RWPE2 (cell line): ENCODE measurements around the gene RPS6KA4.

Experiments used
- ATAC-seq: fragments of 200-7000 bp; cut with Tn5 transposase; 3 replicates; pipeline ENCODE4 v1.9.1; 2021; ENCODE audit warnings: low read depth
- DNase-seq: peaks from one replicate; pipeline ENCODE4 v3.0.0-alpha.2; 2020; ENCODE audit warnings: low spot score
- H3K27ac ChIP-seq: fragments of 450-650 bp; 2 replicates; pipeline ENCODE4 v1.5.1; 2017; ENCODE audit warnings: mild to moderate bottlenecking; ENCODE audit not compliant: poor library complexity, severe bottlenecking
- H3K27me3 ChIP-seq: fragments of 250-450 bp; sonication (Bioruptor Pico); 2 replicates; pipeline ENCODE4 v1.5.1; 2021; ENCODE audit warnings: mild to moderate bottlenecking, moderate library complexity; ENCODE audit not compliant: insufficient read depth, poor library complexity, severe bottlenecking
- H3K36me3 ChIP-seq: fragments of 250-450 bp; sonication (Bioruptor Pico); 2 replicates; pipeline ENCODE4 v1.5.1; 2020; ENCODE audit warnings: low read depth, mild to moderate bottlenecking, moderate library complexity
- H3K4me1 ChIP-seq: fragments of 250-450 bp; sonication (Bioruptor Pico); 2 replicates; pipeline ENCODE4 v1.5.1; 2021; ENCODE audit warnings: mild to moderate bottlenecking, moderate library complexity; ENCODE audit not compliant: insufficient read depth, poor library complexity, severe bottlenecking
- H3K4me3 ChIP-seq: fragments of 250-450 bp; sonication (Bioruptor Pico); 2 replicates; pipeline ENCODE4 v1.5.1; 2021; ENCODE audit warnings: mild to moderate bottlenecking, moderate library complexity; ENCODE audit not compliant: severe bottlenecking
- H3K9me3 ChIP-seq: fragments of 250-450 bp; sonication (Bioruptor Pico); 2 replicates; pipeline ENCODE4 v1.5.1; 2021; ENCODE audit warnings: mild to moderate bottlenecking, moderate library complexity; ENCODE audit not compliant: severe bottlenecking
- CTCF ChIP-seq: fragments of 450-650 bp; IDR thresholded peaks from one replicate; pipeline ENCODE4 v1.5.1; 2017; ENCODE audit warnings: mild to moderate bottlenecking, moderate library complexity; ENCODE audit not compliant: poor library complexity, severe bottlenecking

The RPS6KA4 gene

GRCh38 chr11:64317961-64318765 is 40.8 kb upstream of the RPS6KA4 start, which contains the start of gene PRDX5:
Gene PRDX5 (plus strand): TSS chr11:64318121. CDS start chr11:64318216, 95 bp downstream.
- peak; percentile 79 for TF ChIP-seq CTCF
- peak within 1 kb of the TSS; percentile 74 for H3K4me3 ChIP-seq
- no peaks in the 10 kb centered on the region for H3K27me3 ChIP-seq
- peaks cover 18% of the 10 kb centered on the region for H3K4me1 ChIP-seq
- H3K27ac ChIP-seq, result peak within 1 kb of the TSS; percentile 95
- H3K9me3 ChIP-seq, result no peaks in the 10 kb centered on the region
- peaks cover 49% of the 10 kb centered on the region for H3K36me3 ChIP-seq
- ATAC-seq (peak; percentile 62), DNase-seq (peak; percentile 97)

GRCh38 chr11:64318766-64319761 is 39.9 kb upstream of the RPS6KA4 start:
- Histone ChIP-seq H3K4me3 (peak overlapping the region; percentile 74), H3K36me3 (peaks cover 49% of the 10 kb centered on the region), H3K4me1 (peaks cover 24% of the 10 kb centered on the region), H3K27ac (peak overlapping the region; percentile 95), H3K27me3 (no peaks in the 10 kb centered on the region), H3K9me3 (no peaks in the 10 kb centered on the region)
- no peak for ATAC-seq
- peak; percentile 41 for DNase-seq
- TF ChIP-seq CTCF, result no peak

GRCh38 chr11:64320556-64320955 is 38.4 kb upstream of the RPS6KA4 start:
- no peak for TF ChIP-seq CTCF
- peak overlapping the region; percentile 95 for H3K27ac ChIP-seq
- ATAC-seq, result no peak
- peaks cover 38% of the 10 kb centered on the region for H3K4me1 ChIP-seq
- no peaks in the 10 kb centered on the region for H3K9me3 ChIP-seq
- H3K36me3 ChIP-seq, result peaks cover 35% of the 10 kb centered on the region
- H3K4me3 ChIP-seq, result no peak overlapping the region
- no peaks in the 10 kb centered on the region for H3K27me3 ChIP-seq
- peak; percentile 31 for DNase-seq

GRCh38 chr11:64321026-64321425 is 37.9 kb upstream of the RPS6KA4 start:
- Histone ChIP-seq H3K36me3 (peaks cover 34% of the 10 kb centered on the region), H3K9me3 (no peaks in the 10 kb centered on the region), H3K27ac (peak overlapping the region; percentile 95), H3K27me3 (no peaks in the 10 kb centered on the region), H3K4me3 (no peak overlapping the region), H3K4me1 (peaks cover 38% of the 10 kb centered on the region)
- no peak for TF ChIP-seq CTCF
- DNase-seq (no peak), ATAC-seq (no peak)
